Measurements from ENCODE around the gene C1orf21. TPM values are rescaled to one million over a fixed set of nuclear protein-coding genes. Genes with fewer than 3 reads are reported as not detected.

Gene C1orf21
- total and polyA plus RNA-seq, 2 of the 4 experiments (the other 2 are of a cell fraction): 6.4 to 9.9 TPM

DNA sequence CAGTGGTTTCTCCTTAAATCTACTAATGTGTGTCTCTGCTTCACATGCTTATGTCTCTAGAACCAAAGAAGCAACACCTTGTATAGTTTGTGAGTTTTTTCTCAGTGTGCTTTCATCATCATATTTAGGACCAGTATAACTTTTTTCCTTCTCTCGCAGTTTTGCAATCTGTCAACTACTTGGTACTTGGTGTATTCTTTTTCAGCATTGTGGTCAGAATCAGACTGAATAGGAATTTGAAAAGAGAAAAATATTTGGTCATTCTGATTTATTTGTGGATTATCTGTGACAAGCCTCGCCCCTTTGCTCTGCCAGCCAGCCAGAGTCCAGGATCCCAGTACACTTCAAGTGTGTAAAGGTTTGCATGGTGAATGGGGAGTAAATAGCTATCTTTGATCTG, 122.3 kb downstream of the C1orf21 start:
- H3K9ac ChIP-seq (ENCODE audit: low read depth, low read length): no peak overlapping the region
- no peaks in the 10 kb centered on the region for H3K27me3 ChIP-seq (ENCODE audit: control insufficient read depth, insufficient read depth, low read length)
- H3K4me3 ChIP-seq (ENCODE audit: insufficient read depth, low read depth, low read length): no peak overlapping the region
- H2AK9ac ChIP-seq (replicated peaks; ENCODE audit: low read depth, low read length, poor library complexity): no peak overlapping the region
- no peak overlapping the region for H2BK15ac ChIP-seq (ENCODE audit: low read depth, low read length)
- H3K18ac ChIP-seq (ENCODE audit: low read depth, low read length): no peak overlapping the region
- no peak overlapping the region for H3K4ac ChIP-seq (ENCODE audit: low read depth, low read length)
- no peak overlapping the region for H4K91ac ChIP-seq (ENCODE audit: insufficient read depth, low read depth, low read length)
- ATAC-seq (ENCODE audit: low read depth): no peak
- intact Hi-C loops (cut with micrococcal nuclease): no loop called here
- H4K8ac ChIP-seq (ENCODE audit: low read depth in 2 of 2, low read length in 2 of 2): no peak overlapping the region
- DNase-seq: no peak
- H3K27ac ChIP-seq (ENCODE audit: insufficient read depth, low read length): no peak overlapping the region
- CTCF ChIA-PET: interaction anchor here (1.5 kb wide), 1 partner anchor 12 kb away, joined by 4 read pairs; no protein-coding TSS in a partner anchor
- H2BK120ac ChIP-seq (ENCODE audit: low read depth, low read length): no peak overlapping the region
- H3K9me3 ChIP-seq (ENCODE audit: control insufficient read depth, insufficient read depth, low read length): no peaks in the 10 kb centered on the region
- H2BK5ac ChIP-seq (ENCODE audit: low read depth, low read length, poor library complexity, severe bottlenecking): no peak overlapping the region
- H3K56ac ChIP-seq (ENCODE audit: extremely low read depth, insufficient read depth, low read length): no peak overlapping the region
- no peak overlapping the region for H2AFZ ChIP-seq (replicated peaks; ENCODE audit: low read length, poor library complexity)
- dilution Hi-C loops (cut with HindIII; ENCODE audit: low sequenced_read_pairs, unreplicated experiment): no loop called here
- no peak overlapping the region for H2BK20ac ChIP-seq (ENCODE audit: low read depth, low read length)
- H4K5ac ChIP-seq (ENCODE audit: low read depth, low read length): no peak overlapping the region
- no peak overlapping the region for H3K4me2 ChIP-seq (ENCODE audit: low read depth, low read length)
- TF ChIP-seq RAD21 (IDR thresholded peaks at IDR 0.05; ENCODE audit: low read length): no peak
- no peak for TF ChIP-seq MAZ (IDR thresholded peaks at IDR 0.05; ENCODE audit: borderline replicate concordance, low read depth, low read length)
- TF ChIP-seq RCOR1 (IDR thresholded peaks at IDR 0.05; ENCODE audit: insufficient replicate concordance, low read length): no peak
- TF ChIP-seq POLR2A (IDR thresholded peaks at IDR 0.05; ENCODE audit: low read depth, low read length): no peak
- TF ChIP-seq NFE2L2 (IDR thresholded peaks at IDR 0.05; ENCODE audit: low read depth, low read length): no peak
- TF ChIP-seq, protein P1, sequence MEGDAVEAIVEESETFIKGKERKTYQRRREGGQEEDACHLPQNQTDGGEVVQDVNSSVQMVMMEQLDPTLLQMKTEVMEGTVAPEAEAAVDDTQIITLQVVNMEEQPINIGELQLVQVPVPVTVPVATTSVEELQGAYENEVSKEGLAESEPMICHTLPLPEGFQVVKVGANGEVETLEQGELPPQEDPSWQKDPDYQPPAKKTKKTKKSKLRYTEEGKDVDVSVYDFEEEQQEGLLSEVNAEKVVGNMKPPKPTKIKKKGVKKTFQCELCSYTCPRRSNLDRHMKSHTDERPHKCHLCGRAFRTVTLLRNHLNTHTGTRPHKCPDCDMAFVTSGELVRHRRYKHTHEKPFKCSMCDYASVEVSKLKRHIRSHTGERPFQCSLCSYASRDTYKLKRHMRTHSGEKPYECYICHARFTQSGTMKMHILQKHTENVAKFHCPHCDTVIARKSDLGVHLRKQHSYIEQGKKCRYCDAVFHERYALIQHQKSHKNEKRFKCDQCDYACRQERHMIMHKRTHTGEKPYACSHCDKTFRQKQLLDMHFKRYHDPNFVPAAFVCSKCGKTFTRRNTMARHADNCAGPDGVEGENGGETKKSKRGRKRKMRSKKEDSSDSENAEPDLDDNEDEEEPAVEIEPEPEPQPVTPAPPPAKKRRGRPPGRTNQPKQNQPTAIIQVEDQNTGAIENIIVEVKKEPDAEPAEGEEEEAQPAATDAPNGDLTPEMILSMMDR (conservative IDR thresholded peaks at IDR 0.05; ENCODE audit: low read depth, low read length): no peak
- no peak for TF ChIP-seq CEBPB (IDR thresholded peaks at IDR 0.05; ENCODE audit: low read depth, low read length)
- no peak for TF ChIP-seq FOS (IDR thresholded peaks at IDR 0.05; ENCODE audit: low read depth, low read length)
- TF ChIP-seq ELK1 (IDR thresholded peaks at IDR 0.05; ENCODE audit: borderline replicate concordance, low read depth, low read length): no peak
- TF ChIP-seq RFX5 (IDR thresholded peaks at IDR 0.05; ENCODE audit: low read depth, low read length): no peak
- no peak for TF ChIP-seq CHD1 (IDR thresholded peaks at IDR 0.05; ENCODE audit: low read depth, low read length)
- no peak for TF ChIP-seq SMC3 (IDR thresholded peaks at IDR 0.05; ENCODE audit: low read depth, low read length)
- no peak for TF ChIP-seq MXI1 (IDR thresholded peaks at IDR 0.05; ENCODE audit: borderline replicate concordance, low read depth, low read length)
- TF ChIP-seq, protein P2, sequence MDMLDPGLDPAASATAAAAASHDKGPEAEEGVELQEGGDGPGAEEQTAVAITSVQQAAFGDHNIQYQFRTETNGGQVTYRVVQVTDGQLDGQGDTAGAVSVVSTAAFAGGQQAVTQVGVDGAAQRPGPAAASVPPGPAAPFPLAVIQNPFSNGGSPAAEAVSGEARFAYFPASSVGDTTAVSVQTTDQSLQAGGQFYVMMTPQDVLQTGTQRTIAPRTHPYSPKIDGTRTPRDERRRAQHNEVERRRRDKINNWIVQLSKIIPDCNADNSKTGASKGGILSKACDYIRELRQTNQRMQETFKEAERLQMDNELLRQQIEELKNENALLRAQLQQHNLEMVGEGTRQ (IDR thresholded peaks at IDR 0.05; ENCODE audit: low read depth, low read length): no peak
- TF ChIP-seq BHLHE40 (IDR thresholded peaks at IDR 0.05; ENCODE audit: low read depth, low read length): no peak
- TF ChIP-seq MAFK (IDR thresholded peaks at IDR 0.05; ENCODE audit: low read depth, low read length): no peak
- H3K79me1 ChIP-seq (ENCODE audit: low read depth in 1 of 2, low read length in 2 of 2): no peaks in the 10 kb centered on the region
- WGBS, 2 experiments (ENCODE audit: extremely low coverage in 2 of 2, insufficient read length in 1 of 2): 100% methylated on average over 1 of the region's 2 CpGs; no CpG with 5 or more reads in 1 of the 2 experiments
- H3K9me1 ChIP-seq (ENCODE audit: insufficient read depth, low read length): no peaks in the 10 kb centered on the region
- no peak overlapping the region for H3K14ac ChIP-seq (replicated peaks; ENCODE audit: low read depth, low read length)
- POLR2A ChIA-PET (ENCODE audit: unreplicated experiment): no interaction called here
- H3K4me1 ChIP-seq (ENCODE audit: control insufficient read depth, insufficient read depth, low read length): peaks cover 2% of the 10 kb centered on the region
- H2AK5ac ChIP-seq (ENCODE audit: low read depth, low read length): no peak overlapping the region
- no TSS peak for BruUV-seq (replicated peaks)
- H4K20me1 ChIP-seq (ENCODE audit: insufficient read depth, low read length): no peaks in the 10 kb centered on the region
- in situ Hi-C loops (cut with MboI; ENCODE audit: low sequenced_read_pairs): no loop called here
- H3K36me3 ChIP-seq (ENCODE audit: control insufficient read depth, insufficient read depth, low read length): no peaks in the 10 kb centered on the region
- no peak overlapping the region for H3K23ac ChIP-seq (ENCODE audit: low read depth, low read length)
